Stimulated activated CD4-positive, alpha-beta T cell treated with anti-CD3 and anti-CD28 coated beads, Interleukin-15, amount 100 ng/mL, for 24 hours (primary cell): Measurements from ENCODE around the gene MTMR3.
"Not testable (repeated sequence)": the region's sequence is repeated elsewhere in the genome, so short reads cannot be mapped to it uniquely, and the experiment has no call there.

Source experiments
- DNase-seq: peaks from one replicate; pipeline ENCODE4 v3.0.0-alpha.2; 2020

MTMR3 gene

DNA sequence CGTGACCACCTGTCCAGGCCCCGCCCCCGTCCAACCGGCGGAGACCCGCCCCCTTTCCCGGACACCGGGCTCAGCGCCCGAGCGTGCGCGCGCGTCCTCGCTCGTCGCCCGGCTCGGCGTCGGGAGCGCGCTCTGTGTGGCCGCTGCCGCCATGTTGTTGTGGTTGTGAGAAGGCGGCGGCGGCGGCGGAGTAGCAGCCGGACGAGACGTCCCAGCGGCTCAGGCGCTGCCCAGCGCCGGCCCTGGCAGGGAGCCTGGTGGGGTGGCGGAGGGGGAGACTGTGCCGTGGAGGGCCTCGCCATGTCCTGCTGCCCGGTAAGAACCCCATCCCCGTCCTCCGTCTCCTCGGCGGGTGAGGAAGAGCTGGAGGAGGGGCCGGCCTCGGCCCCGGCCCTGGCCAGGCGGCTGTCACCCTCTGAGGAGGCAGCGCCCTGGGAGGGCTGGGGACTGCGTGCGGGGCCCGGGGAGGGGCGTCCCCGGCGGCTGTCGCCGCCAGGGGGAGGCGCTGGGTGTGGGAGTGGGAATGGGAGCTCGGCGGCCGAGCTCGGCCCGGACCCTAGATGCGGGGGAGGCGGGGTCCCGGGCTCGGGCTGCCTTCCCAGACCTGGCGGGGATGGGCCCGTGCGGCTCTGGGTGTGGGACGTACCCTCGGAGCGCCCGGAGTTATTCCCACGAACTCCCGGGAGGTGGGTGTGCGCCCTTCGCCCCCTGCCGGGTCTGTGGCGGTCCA, at the start of gene MTMR3:
Gene MTMR3 (plus strand): TSS at position 130 of the 730 bp plus-strand sequence. CDS start 87,886 bp downstream, outside the sequence.
- DNase-seq: peak; percentile 96

DNA sequence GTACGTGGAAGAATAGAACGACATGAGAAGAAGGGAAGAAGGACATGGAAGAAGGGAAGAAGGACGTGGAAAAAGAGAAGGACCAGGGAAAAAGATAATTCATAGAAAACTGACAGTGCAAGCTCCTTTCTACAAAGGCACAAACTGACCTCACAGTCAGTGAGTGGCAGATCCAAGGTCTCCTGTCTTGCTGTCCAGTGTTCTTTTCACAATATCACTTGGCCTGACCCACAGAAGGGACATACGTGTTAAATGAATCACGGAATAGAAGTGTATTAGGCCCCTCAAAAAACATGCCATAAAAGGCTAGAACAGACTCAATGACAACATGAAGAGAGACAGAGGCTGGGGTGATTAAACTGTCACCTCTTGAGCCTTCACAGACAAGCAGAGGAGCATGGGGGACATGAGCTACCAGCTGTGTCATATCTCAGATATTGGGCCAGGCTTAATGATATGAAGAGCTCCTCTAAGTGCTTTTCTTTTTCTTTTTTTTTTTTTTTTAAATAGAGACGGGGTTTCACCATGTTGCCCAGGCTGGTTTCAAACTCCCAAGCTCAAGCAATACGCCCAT, 49.5 kb upstream of the MTMR3 start:
- DNase-seq: no peak

DNA sequence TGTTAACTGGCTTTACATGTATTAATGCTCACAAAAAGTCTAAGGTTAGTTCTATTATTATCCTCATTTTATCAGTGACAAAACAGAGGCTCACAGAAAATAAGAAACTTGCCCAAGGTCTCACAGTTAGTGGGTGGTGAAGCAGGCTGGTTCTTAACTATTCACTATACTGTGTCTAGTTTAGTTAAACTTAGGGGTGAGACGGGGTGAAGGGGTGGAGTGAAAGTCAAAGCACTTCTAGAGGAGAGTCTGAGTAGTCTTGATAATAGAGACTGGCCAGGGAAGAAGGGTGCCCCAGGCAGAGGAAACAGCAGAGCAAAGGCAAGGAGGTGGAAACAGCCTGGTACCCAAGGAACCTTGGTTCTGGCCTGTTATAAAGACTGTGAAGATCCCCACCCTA, 48.9 kb upstream of the MTMR3 start:
- DNase-seq: no peak

DNA sequence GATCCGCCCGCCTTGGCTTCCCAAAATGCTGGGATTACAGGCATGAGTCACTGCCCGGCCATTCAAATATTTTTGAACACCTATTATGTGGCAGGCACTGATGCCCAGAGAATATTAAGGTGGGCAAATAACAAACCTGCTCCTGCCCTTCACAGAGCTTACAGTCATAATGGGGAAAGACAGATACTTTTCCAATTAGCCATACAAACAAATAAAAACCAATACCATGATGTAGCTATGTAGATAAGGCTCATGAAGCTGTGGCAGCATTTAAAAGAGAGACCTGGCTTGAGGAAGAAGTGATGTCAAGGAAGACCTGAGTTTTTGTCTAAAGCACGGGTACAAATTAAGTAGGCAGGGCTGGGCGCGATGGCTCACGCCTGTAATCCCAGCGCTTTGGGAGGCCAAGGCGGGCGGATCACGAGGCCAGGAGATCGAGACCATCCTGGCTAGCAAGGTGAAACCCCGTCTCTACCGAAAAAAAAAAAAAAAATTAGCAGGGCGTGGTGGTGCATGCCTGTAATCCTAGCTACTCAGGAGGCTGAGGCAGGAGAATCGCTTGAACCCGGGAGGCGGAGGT, 46.1 kb upstream of the MTMR3 start:
- not testable (repeated sequence) for DNase-seq

DNA sequence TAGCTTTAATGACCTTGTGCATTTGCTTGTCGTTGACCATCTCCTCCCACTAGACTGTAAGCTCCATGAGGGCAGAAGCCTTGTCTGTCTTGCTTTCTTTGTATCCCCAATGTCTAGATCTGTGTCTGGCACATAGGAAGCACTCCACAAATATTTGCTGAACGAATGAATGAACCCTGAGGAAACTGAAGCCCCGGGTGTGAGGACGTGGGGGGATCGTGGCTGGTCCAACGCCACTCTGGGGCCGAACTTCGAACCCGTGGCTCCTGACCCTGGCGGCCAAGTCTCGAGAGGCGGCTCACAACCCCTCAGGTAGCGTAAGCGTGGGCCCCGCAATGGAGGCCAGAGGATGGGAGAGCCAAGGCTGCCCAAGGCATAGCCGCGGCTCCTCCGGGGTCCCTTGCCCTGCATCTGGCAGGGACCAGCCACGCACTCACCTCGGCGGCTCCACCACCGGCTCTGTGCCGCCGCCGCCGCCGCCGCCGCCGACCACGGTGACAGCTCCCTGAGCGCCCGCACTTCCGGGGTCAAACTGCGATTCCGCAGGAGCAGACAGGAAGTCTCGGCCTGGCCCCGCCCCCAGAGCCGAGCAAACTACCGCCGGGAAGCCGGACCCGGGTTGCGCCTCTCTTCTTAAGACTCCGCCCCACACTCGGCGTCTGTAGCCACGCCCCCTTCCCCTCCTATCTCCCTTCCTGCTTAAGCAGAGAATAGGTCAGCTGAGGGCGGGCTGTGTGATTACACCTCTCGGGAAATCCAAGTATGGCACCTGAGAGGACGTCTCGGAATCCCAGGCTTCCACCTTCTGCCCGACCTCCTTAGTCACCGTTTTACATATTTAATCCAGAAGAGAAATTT, 45.0 kb upstream of the MTMR3 start, which contains the start of gene ASCC2:
Gene ASCC2 (minus strand): TSS at position 534 of the 858 bp plus-strand sequence. CDS start 5,949 bp downstream, outside the sequence.
- peak; percentile 100 for DNase-seq

DNA sequence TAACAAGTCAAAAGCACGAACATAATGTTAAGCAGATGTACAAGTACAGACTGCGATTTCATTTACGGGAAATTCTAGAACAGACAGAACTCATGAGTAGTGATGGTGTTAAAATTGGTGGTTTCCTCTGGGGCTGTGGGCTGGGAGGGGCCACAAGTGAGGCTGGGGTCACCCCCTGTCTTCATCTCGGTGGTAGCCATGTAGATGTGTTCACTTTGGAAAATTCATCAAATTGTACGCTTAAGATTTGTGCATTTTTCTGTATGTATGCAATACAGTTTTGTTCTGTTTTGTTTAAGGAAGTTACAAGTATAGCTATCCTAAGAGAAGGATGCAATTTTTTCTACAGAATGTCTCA, 44.4 kb upstream of the MTMR3 start:
- DNase-seq: no peak

DNA sequence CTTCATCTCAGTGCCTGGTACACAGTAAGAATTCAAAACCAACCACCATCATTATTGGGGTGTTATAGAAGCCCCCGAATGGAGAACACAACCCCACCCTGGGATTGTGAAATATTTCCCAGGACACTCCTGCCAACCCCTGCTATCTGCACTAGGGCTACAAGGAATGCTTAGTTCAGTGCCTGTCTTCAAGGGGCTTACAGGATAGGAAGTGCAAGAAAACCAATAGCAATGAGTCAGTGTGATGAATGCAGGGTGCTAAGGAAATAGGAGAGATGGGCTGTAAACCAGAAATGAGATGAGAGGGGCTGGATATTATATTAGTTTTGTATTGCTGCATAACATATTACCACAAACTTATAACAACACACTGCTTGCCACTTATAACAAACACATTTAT, 43.9 kb upstream of the MTMR3 start:
- no peak for DNase-seq

DNA sequence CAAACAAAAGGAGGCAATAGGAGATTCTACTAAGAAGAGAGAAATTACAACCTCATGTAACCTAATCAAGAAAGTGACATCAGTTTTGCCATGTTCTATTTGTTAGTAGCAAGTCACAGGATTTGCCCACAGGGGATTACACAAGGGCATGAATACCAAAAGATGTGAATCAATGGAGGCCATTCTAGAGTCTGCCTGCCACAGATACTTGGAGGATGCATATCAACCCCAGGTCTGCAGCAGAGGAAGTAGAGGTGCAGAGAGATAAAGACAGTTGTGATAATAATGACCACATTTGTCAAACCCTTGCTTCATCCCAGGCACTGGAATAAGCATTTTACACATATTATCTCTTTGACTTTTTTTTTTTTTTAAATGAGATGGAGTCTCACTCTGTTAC, 42.5 kb upstream of the MTMR3 start:
- DNase-seq: no peak

DNA sequence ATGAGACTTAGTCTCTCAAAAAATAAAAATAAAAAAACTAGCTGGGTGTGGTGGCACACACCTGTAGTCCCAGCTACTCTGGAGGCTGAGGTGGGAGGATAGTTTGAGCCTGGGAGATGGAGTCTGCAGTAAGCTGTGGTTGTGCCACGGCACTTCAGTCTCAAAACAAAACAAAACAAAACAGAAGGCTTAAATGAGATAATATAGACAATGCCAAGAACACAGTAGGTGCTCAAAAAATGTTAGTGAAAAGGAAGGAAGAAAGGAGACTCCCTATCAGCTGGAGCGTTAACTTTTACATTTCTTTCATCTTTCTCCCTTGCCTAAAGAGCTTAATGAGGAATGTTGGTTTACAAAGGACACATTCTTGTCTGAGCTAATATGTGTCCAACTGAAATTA, 40.8 kb upstream of the MTMR3 start:
- DNase-seq: no peak

DNA sequence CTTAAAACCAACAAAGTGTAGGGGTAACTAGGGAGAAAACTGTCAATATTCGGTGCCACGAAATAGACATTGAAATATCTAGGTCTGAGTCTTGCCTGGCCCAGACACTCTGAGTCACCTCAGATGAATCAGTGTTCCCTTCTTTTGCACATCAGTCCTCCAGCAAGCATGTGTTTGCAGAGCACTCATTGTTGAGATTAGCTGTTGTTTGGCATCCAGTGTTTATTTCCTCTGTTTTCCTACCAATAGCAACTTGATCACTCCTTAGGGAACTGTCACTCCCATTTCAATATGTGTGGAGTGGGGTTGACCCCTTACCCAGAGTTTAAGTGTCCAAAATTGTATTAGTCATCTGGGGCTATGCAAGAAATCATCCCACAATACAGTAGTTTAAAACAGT, 40.2 kb upstream of the MTMR3 start:
- no peak for DNase-seq

DNA sequence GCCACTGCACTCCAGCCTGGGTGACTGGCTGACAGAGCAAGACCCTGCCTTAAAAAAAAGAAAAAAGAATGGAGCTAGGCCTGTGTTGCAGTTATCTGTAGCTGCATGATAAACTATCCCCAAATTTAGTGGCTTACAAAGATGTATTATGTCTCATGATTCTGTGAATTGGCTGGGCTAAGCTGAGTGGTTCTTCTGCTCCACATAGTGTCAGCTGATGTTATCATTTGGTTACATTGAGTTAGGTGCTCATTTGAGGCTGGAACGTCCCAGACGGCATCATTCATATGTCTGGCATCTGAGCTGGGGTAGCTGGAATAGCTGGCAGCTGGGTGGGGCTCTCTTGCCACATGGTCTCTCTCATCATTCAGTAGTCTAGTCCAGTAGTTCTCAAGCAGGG, 36.7 kb upstream of the MTMR3 start:
- DNase-seq: no peak

DNA sequence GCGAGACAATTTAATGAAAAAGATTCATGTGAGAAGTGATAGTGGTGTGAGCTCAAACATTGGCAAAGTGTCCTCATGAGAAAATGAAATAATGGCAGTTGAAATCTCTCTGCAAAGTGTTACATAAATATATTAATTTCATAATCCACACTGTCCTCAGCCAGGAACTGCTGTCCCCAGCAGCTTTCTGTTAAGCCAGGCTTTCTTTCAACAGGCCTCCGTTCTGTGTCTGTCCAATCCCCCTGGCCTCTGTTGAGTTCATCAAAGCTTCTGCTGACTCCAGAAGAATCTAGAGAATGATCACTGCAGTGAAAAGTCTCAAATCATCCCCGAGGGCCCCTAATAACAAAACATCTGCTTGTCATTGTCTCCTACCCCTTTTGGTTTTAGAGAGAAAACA, 34.9 kb upstream of the MTMR3 start:
- no peak for DNase-seq

DNA sequence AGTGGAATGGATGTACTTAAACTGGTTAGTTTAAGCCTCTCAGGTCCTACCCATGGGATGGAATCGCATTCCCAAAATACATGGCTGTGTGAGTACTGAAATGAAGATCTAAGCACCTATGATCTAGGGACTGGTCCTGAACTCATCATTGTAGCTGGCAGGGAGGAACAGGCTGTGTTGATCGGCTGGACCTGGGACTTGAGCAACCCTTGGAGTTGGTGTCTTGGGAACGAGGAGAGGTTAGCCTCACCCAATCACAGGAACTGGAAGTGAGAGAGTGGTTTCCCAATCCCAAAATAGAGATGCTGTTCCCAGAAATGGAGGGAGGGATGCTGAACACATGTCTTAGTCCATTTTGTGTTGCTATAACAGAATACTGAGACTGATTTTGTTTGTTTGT, 28.5 kb upstream of the MTMR3 start:
- DNase-seq: no peak

DNA sequence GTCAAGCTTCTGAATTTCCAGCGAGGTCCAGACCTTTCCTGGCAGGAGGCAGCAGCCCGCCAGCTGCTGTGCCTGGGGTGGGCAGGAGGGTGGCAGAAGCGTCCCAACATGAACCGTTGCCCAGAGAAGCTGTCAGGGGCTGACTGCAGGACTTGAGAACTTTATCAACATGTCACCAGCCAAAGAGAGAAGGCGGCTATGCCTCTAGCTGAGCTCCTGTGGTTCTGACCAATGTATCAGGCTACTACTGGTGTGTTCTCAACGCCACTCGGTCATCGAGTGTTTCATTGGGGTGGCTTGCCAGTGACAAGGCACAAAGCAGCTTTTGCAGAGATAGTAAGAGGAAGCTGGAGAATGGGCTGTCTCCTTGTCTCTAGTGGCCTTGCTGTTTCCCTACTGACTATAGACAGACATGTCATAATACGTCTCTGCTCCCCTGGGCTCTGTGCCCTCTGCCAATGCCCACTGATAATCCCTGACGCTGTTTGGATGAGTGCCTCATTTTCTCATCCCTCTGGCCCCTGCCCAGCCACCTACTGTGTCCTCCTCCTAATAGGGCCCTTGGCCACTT, 27.3 kb upstream of the MTMR3 start:
- no peak for DNase-seq

DNA sequence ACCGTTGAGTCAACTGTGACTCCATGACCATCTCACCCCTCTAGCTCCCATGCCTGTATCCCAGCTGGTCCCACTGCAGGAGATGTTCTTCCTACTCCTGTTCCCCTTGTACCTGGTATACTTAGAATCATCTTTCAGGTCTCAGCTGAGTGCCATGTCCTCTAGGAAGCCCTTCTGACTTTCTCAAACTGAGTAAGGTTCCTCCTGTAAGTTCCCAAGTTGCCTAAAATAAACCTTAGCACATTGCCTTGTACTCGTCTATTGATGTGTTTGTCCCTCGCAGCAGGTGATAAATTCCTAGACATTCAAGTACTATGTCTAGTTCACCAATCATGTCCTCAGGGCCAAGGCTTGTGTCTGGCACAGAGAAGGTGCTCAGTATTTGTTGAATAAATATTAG, 26.5 kb upstream of the MTMR3 start:
- no peak for DNase-seq

DNA sequence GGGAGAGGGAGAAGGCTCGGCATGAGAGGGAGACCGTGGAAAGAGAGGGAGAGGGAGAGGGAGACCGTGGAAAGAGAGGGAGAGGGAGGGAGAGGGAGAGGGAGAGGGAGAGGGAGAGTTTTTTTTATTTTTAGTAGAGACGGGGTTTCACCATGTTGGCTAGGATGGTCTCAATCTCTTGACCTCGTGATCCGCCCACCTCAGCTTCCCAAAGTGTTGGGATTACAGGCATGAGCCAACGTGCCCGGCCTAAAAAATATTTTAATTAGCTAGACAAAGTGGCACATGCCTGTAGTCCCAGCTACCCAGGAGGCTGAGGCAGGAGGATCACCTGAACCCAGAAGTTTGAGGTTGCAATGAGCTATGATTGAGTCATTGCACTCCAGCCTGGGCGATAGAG, 23.9 kb upstream of the MTMR3 start:
- not testable (repeated sequence) for DNase-seq

DNA sequence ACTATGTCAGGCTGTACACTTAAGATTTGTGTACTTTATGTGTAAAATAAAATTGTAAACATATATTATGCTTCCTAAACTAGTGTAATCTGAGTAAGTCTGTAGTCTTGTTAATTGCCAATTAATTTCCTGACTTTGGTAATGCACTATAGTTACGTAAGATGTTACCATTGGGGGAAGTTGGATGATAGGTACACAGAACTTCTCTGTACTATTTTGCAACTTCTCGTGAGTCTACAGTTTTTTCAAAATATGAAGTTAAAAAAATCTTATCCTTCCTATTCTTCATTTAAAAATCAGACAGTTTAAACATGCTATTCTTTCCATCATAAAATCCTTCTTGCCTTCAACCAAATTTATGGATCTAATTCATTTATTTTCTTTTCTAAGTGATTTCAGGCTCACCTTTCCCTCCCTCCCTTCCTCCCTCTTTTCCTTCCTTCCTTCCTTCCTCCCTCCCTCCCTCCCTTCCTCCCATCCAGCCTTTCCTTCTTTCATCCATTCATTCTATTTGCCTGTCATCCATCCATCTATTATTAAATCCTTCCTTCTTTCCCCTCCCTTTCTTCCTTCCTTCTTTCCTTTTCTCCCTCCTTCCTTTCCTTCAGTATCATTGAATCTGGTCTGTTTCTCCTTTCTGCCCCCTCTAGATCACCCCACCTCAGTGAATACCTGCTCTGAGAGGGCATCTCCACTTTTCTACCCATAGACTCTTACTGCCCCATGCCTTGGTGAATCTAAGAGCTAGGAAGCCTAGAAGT, 22.8 kb upstream of the MTMR3 start:
- DNase-seq: no peak

DNA sequence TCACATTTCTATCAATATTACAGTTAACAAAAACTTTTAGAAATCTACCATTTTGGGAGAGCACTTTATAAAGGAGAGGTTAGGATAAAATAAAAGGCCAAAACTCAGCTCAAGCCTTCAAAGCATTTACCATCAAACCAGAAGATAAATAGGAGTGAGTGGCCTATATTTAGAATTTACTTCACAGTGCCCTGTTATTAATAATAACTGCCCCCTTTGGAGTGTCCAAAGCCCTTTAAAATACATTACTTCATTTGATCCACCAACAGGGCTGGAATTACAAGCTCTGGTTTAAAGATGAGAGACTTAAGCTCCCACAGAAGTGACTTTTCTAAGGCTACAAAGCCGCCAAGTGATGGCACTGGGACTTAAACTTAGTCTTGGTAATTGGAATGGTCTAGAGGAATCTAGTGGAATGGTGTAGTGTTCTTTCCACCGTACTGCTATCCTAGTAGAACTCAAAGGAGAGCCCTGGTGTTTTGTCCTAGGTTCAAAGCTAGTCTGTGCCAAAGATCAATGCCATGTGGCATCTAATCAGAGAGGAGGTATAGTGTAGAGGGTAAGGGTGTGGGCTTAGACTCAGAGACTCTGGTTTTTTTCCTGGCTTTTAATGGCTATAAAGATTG, 21.2 kb upstream of the MTMR3 start:
- no peak for DNase-seq

DNA sequence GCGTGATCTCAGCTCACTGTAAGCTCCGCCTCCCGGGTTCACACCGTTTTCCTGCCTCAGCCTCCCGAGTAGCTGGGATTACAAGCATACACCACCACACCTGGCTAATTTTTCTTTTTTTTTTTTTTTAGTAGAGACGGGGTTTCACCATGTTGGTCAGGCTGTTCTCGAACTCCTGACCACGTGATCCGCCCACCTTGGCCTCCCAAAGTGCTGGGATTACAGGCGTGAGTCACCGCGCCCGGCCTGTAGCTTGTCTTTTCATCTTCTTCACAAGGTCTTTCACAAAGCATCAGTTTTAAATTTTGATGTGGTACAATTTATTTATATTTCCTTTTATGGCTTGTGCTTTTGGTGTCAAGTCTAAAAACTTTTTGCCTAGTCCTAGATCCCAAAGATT, 17.4 kb upstream of the MTMR3 start:
- DNase-seq: peak; percentile 5

DNA sequence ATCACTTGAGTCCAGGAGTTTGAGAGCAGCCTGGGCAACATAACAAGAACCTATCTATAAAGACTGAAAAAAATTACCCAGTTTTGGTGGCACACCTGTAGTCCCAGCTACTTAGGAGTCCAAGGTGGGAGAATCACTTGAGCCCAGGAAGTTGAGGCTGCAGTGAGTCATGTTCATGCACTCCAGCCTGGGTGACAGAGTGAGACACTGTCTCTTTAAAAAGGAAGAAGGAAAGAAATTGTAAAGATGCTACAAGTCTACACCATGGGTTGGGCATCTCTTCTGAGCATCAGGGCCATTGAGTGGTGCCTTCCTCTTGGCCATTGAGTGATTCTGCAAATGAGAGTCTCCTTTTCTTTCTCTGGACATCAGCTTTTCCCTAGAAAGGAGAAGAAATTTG, 15.7 kb upstream of the MTMR3 start:
- no peak for DNase-seq

DNA sequence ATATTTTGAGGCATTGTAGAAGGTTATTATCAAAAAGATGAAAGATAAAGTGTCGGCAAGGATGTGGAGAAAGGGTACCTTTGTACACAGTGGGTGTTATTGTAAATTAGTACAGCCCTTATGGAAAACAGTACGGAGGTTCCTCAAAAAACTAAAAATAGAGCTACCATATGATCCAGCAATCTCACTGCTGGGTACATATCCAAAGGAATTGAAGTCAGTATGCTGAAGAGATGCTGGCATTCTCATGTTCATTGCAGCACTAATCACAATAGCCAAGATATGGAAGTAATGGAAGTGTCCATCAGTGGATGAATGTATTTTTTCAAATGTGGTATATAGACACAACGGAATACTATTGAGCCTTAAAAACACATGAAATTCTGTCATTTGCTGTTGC, 15.1 kb upstream of the MTMR3 start:
- DNase-seq: no peak

DNA sequence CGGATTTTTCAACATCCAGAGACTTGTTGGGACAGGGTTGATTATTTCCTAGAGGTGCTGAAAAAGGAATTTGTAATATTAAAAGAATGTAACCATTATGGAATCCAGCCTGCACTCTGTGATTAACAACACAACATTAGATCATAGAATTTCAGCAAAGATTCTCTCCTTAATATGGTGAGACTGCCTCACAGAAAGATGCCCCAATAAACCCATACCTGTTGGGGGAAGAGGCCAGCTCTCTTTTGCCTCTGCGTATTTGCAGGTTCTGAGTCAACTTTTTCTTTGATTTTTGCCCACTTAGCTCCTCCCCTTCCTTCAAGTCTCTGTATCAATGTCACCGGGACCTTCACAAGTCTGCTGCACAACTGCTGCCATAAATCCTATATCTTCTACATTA, 12.4 kb upstream of the MTMR3 start:
- DNase-seq: no peak
